ENCODE measurements around the gene GPR39.

DNA sequence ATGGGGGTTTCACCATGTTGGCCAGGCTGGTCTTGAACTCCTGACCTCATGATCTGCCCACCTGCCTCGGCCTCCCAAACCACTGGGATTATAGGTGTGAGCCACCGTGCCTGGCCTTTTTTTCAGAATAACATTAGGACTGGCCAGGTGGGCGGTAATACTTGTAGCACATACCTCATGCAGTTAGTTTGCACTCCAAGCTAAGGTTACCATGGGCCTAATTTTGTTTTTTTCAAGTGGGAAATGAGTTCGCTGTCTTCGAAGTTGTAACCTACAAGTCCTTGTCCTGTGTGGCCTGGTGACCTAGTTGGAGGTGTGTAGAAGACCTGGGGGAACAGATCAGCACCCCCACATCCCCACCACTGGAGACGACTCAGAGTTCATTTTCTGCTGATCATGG lies 178.6 kb downstream of the GPR39 start:
- TF ChIP-seq, protein P1, sequence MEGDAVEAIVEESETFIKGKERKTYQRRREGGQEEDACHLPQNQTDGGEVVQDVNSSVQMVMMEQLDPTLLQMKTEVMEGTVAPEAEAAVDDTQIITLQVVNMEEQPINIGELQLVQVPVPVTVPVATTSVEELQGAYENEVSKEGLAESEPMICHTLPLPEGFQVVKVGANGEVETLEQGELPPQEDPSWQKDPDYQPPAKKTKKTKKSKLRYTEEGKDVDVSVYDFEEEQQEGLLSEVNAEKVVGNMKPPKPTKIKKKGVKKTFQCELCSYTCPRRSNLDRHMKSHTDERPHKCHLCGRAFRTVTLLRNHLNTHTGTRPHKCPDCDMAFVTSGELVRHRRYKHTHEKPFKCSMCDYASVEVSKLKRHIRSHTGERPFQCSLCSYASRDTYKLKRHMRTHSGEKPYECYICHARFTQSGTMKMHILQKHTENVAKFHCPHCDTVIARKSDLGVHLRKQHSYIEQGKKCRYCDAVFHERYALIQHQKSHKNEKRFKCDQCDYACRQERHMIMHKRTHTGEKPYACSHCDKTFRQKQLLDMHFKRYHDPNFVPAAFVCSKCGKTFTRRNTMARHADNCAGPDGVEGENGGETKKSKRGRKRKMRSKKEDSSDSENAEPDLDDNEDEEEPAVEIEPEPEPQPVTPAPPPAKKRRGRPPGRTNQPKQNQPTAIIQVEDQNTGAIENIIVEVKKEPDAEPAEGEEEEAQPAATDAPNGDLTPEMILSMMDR (IDR thresholded peaks at IDR 0.05; ENCODE audit: low read depth, low read length, poor library complexity, severe bottlenecking), result no peak
- TF ChIP-seq EZH2phosphoT487 (IDR thresholded peaks at IDR 0.05; ENCODE audit: borderline replicate concordance, low read length), result no peak
